T-helper 1 cell treated with Interleukin-12 subunit alpha and Interleukin-12 subunit beta and Interleukin-4 antibody, amounts not matched to agents 30 μg/mL and 1 μg/mL, for 36 hours (primary cell): Measurements from ENCODE around the gene ZNF80.

ENCODE experiments used
- H3K27ac Mint-ChIP-seq: one replicate; pipeline ENCODE4 v1.8.0; 2021; ENCODE audit warnings: mild to moderate bottlenecking, mixed read lengths
- H3K27me3 Mint-ChIP-seq: one replicate; pipeline ENCODE4 v1.8.0; 2021; ENCODE audit warnings: low read depth, mixed read lengths
- H3K36me3 Mint-ChIP-seq: one replicate; pipeline ENCODE4 v1.8.0; 2021; ENCODE audit warnings: low read depth, mixed read lengths
- H3K4me1 Mint-ChIP-seq: one replicate; pipeline ENCODE4 v1.8.0; 2021; ENCODE audit warnings: low read depth, mixed read lengths
- H3K4me3 Mint-ChIP-seq: one replicate; pipeline ENCODE4 v1.8.0; 2021; ENCODE audit warnings: mild to moderate bottlenecking, moderate library complexity, mixed read lengths
- H3K9me3 Mint-ChIP-seq: one replicate; pipeline ENCODE4 v1.8.0; 2021; ENCODE audit warnings: mixed read lengths

ZNF80 gene

DNA sequence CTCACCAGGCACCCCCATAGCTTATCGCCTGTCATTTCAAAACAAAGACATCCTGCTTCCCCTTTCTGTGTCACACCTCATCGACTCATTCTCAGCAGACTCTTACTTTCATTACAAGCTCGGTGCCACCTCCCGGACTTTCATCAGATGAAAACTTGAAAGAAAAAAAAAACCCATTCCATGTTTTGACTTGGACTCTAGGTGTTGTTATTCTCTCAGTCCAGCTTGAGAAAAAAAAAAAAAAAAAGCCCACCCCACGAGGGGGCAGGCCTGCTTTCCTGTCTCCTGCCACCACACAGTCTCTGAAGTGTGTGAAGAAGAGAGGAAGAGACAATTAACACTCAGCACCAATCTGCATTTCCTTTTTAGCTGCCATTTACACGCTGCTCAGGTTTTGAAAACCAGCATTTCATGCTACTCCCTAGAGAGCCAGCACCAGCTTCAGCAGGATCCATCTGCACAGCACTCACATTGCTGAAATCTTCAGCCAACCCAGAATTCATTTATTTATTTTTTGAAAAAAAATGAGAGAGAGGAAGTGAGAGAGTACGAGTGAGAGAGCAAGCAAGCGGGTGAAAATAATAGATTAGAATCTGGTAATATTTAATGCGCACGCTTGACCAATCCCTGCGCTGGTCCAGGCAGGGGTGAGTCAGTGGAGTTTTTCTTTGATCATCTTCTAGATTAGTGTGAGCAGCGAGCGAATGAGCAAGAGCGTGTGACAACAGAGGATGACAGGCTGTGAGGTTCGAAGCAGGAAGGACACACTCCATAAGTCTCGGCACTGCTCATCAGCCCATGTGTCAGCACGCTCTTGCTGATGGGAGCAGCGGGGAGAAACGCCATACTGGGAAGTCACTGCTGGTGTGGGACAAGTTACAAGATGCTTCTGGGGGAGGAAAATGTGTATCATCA is 23.5 kb downstream of the ZNF80 start:
- H3K36me3 Mint-ChIP-seq = peaks cover 3% of the 10 kb centered on the region
- no peaks in the 10 kb centered on the region for H3K9me3 Mint-ChIP-seq
- no peak overlapping the region for H3K4me3 Mint-ChIP-seq
- no peak overlapping the region for H3K27ac Mint-ChIP-seq
- H3K27me3 Mint-ChIP-seq = no peaks in the 10 kb centered on the region
- peaks cover 11% of the 10 kb centered on the region for H3K4me1 Mint-ChIP-seq

DNA sequence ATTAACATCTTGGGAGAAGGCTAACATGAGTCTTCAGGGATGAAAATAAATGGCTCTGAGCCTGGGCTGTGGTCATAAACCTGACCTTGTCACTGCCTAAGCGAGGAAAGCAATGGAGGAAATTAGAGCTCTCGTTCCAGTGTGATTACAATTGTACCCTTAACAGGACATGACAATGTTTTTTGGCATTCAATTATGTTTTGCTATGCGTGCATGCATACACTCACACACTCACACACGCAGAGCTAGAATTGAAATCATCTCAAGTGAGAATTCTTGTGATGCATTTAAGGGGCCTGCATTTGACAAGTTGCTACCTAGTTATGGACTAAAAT is 24.1 kb downstream of the ZNF80 start:
- H3K27ac Mint-ChIP-seq = no peak overlapping the region
- H3K4me1 Mint-ChIP-seq = peaks cover 11% of the 10 kb centered on the region
- no peaks in the 10 kb centered on the region for H3K27me3 Mint-ChIP-seq
- peaks cover 3% of the 10 kb centered on the region for H3K36me3 Mint-ChIP-seq
- no peaks in the 10 kb centered on the region for H3K9me3 Mint-ChIP-seq
- H3K4me3 Mint-ChIP-seq = no peak overlapping the region

- H3K27ac Mint-ChIP-seq = no peak overlapping the region
- H3K4me3 Mint-ChIP-seq = no peak overlapping the region
These were observed 24.7 kb downstream of the ZNF80 start for GRCh38 chr3:114212646-114213045.

GRCh38 chr3:114207768-114208167 is 29.6 kb downstream of the ZNF80 start:
- Mint-ChIP-seq H3K27ac (no peak overlapping the region), H3K27me3 (no peaks in the 10 kb centered on the region), H3K9me3 (no peaks in the 10 kb centered on the region), H3K36me3 (peaks cover 3% of the 10 kb centered on the region), H3K4me1 (peaks cover 4% of the 10 kb centered on the region), H3K4me3 (no peak overlapping the region)

More at GRCh38 chr3:114212646-114213045, 24.7 kb downstream of the ZNF80 start:
- H3K27me3 Mint-ChIP-seq = no peaks in the 10 kb centered on the region
- peaks cover 3% of the 10 kb centered on the region for H3K36me3 Mint-ChIP-seq
- H3K9me3 Mint-ChIP-seq = no peaks in the 10 kb centered on the region
- H3K4me1 Mint-ChIP-seq = peaks cover 7% of the 10 kb centered on the region

- no peak overlapping the region for H3K4me3 Mint-ChIP-seq
- no peak overlapping the region for H3K27ac Mint-ChIP-seq
- H3K27me3 Mint-ChIP-seq = no peaks in the 10 kb centered on the region
- no peaks in the 10 kb centered on the region for H3K4me1 Mint-ChIP-seq
- H3K9me3 Mint-ChIP-seq = no peaks in the 10 kb centered on the region
- peaks cover 3% of the 10 kb centered on the region for H3K36me3 Mint-ChIP-seq
These were observed 31.0 kb downstream of the ZNF80 start for GRCh38 chr3:114206342-114206741.

DNA sequence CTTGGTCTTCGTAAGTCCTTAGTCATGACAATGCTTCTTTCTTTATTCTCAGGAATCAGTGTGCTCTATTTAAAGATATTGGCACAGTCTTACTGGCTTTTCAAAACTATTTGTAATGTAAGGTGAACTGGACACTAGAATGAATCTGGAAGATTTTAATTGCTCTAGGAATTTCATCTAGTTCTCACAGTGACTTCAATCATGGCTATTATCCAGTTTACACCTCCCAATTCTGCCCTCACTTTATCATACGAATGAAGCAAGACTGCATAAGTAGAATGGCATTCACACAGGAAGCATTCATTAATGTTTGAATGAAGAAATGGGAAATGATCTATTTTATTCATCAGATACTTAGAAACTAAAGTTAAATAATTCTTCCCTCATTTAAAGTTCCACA is 31.8 kb downstream of the ZNF80 start:
- no peak overlapping the region for H3K4me3 Mint-ChIP-seq
- H3K27ac Mint-ChIP-seq = no peak overlapping the region
- no peaks in the 10 kb centered on the region for H3K27me3 Mint-ChIP-seq
- no peaks in the 10 kb centered on the region for H3K9me3 Mint-ChIP-seq
- no peaks in the 10 kb centered on the region for H3K4me1 Mint-ChIP-seq
- peaks cover 1% of the 10 kb centered on the region for H3K36me3 Mint-ChIP-seq

DNA sequence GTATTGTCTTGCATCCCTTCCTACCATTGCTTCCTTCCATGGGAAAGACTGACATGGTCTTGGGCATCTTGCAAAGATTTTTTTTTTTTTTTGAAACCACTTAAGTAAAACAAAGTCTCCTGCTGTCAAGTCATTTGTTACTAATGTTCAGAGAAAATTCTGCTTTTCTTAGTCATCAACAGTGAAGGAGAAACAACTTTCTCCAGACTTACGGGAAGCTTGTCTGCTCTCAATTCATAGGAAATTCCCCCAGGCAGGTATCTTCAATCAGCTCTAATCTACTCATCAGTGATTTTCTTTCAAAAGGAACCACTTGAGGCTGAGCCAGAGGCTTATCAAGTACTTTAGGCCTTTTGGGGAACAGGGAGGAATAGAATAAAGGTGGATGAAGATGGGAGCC is 42.6 kb downstream of the ZNF80 start:
- Mint-ChIP-seq H3K4me1 (peaks cover 4% of the 10 kb centered on the region), H3K36me3 (no peaks in the 10 kb centered on the region), H3K27me3 (no peaks in the 10 kb centered on the region), H3K9me3 (no peaks in the 10 kb centered on the region), H3K4me3 (no peak overlapping the region), H3K27ac (no peak overlapping the region)

DNA sequence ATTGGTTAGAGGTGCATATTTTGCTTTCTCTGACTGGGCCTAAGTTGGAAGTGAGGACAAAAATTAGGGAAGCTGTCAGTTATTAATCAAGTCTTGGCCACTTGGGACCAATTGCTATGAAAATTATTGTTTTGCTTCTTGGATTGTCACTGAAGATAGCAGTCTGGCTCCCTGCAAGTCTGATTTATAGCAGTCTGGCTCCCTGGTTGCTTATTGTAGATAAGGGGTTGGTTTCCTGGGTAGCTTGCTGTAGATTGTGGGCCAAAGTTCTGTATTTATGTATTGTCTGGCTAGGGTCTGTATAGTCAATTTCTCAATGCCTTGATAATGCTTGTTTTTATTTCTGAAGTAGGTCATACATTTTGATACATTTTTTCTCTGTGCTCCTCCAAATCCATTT is 45.2 kb downstream of the ZNF80 start:
- Mint-ChIP-seq H3K4me3 (no peak overlapping the region), H3K4me1 (peaks cover 4% of the 10 kb centered on the region), H3K27me3 (no peaks in the 10 kb centered on the region), H3K27ac (no peak overlapping the region), H3K36me3 (no peaks in the 10 kb centered on the region), H3K9me3 (no peaks in the 10 kb centered on the region)

- Mint-ChIP-seq H3K36me3 (no peaks in the 10 kb centered on the region), H3K4me3 (no peak overlapping the region), H3K27ac (no peak overlapping the region), H3K27me3 (peaks cover 21% of the 10 kb centered on the region), H3K4me1 (no peaks in the 10 kb centered on the region), H3K9me3 (peaks cover 5% of the 10 kb centered on the region)
These were observed 50.9 kb downstream of the ZNF80 start for GRCh38 chr3:114186501-114186900.
